Stomach (tissue), 4 donors: ENCODE data around the gene PNMA6E.

ENCODE experiments used
- EP300 ChIP-seq: sonication (generic); formaldehyde crosslinking; IDR thresholded peaks from one replicate; pipeline ENCODE4 v1.6.1; 2017; ENCODE audit warnings: antibody characterized with exemption
- POLR2A ChIP-seq, 4 donors: fragments of 450-650 bp; IDR thresholded peaks; one replicate each; pipeline ENCODE4 v1.6.1; 2016; ENCODE audit warnings: antibody characterized with exemption in 4 of 4, control low read depth in 2 of 4, mild to moderate bottlenecking in 1 of 4, moderate library complexity in 1 of 4
- POLR2AphosphoS5 ChIP-seq, 3 donors: sonication (generic); formaldehyde crosslinking; IDR thresholded peaks; one replicate each; pipeline ENCODE4 v1.6.1; 2016; ENCODE audit warnings: antibody characterized with exemption in 3 of 3
- TF ChIP-seq, protein P1 (sequence below), 7 experiments: fragments of 450-650 bp in 4 of 7; fragments of 200-600 bp in 3 of 7; sonication (generic) in 3 of 7; IDR thresholded peaks; one replicate each; pipeline ENCODE4 v1.5.1; 2016 to 2019; ENCODE audit warnings: antibody characterized with exemption in 7 of 7, control low read depth in 2 of 7, mild to moderate bottlenecking in 1 of 7

- TF ChIP-seq POLR2AphosphoS5 (IDR thresholded peaks at IDR 0.05) (no peak), POLR2A (IDR thresholded peaks at IDR 0.05) (no peak), EP300 (no peak)
- TF ChIP-seq, protein P1, sequence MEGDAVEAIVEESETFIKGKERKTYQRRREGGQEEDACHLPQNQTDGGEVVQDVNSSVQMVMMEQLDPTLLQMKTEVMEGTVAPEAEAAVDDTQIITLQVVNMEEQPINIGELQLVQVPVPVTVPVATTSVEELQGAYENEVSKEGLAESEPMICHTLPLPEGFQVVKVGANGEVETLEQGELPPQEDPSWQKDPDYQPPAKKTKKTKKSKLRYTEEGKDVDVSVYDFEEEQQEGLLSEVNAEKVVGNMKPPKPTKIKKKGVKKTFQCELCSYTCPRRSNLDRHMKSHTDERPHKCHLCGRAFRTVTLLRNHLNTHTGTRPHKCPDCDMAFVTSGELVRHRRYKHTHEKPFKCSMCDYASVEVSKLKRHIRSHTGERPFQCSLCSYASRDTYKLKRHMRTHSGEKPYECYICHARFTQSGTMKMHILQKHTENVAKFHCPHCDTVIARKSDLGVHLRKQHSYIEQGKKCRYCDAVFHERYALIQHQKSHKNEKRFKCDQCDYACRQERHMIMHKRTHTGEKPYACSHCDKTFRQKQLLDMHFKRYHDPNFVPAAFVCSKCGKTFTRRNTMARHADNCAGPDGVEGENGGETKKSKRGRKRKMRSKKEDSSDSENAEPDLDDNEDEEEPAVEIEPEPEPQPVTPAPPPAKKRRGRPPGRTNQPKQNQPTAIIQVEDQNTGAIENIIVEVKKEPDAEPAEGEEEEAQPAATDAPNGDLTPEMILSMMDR (IDR thresholded peaks at IDR 0.05) = no peak
Observed at GRCh38 chrX:153347530-153347929, 53.6 kb downstream of the PNMA6E start.
